Measurements from ENCODE around the gene TPRG1L.

The TPRG1L gene

DNA sequence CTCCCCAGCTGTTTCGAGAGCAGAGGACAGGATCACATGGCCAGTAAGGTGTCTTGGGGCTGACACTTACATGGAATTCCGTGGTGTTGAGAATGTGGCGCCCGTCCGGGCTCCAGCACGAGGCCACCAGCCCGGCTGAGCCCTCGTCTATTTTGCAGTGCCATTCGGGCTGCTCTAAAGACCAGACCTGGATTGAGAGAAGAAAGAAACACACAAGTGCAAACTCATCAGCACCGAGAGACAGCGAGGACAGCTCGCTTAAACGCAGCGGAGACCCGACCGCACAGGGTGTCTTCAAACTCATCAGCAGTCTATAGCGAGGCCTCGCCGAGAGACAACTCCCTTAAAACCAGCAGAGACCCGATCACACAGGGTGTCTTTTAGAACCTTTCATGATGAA, 21.8 kb downstream of the TPRG1L start:
- H3K36me3 ChIP-seq (ENCODE audit: control insufficient read depth in 1 of 2, insufficient read depth in 2 of 2, low read length in 2 of 2) = peaks cover 15 to 22% of the 10 kb centered on the region in 2 experiments
- WGBS (ENCODE audit: extremely low coverage, insufficient coverage, insufficient read length) = no CpG with 5 or more reads among the region's 20 CpGs

DNA sequence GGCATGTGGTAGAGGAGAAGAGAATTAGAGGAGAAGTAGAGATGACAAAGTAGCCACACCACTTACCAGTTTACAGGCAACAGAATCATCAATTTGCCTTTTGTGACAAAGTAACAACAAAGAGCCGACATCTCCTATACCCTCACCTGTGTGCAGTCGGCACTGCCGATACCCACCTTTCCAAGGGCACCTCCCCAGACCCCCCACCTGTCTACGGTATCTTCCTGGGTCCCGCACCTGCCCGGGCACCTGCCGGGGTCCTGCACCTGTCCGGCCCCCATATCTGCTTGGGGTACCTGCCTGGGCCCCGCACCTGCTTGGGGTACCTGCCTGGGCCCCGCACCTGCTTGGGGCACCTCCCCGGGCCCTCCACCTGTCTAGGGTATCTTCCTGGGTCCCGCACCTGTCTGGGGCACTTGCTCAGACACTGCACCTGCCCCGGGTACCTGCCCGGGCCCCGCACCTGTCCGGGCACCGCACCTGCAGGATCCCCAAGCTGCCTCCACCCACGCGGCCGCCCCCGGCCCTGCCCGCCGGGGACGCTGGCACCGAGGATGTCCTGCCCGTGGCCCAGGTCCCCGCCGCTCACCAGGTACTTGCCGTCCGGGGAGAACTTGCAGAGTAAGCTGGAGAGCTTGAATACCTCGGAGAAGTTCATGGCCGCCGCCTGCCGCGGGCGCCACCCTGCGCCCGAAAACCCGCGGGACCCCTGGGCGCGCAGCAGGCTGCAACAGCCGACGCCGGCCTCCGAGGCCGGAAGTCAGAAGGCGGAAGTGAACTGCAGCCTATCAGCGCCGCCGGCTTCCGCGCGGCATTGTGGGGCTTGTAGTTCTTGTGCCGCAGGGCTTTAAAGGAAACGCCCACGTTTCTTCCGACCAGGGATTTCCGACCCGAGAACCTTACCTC, 24.8 kb downstream of the TPRG1L start, which contains the start of gene WRAP73:
WRAP73 (minus strand) TSS at position 762 of the 906 bp plus-strand sequence; CDS start at position 658, 104 bp downstream.
- H3K14ac ChIP-seq (ENCODE audit: low read length) = peak within 1 kb of the TSS; percentile 71

More for the DNA sequence above, 21.8 kb downstream of the TPRG1L start:
- Histone ChIP-seq H2BK12ac (ENCODE audit: low read length) (no peak overlapping the region), H3K27me3 (ENCODE audit: insufficient read depth, low read length) (peaks cover 12% of the 10 kb centered on the region), H3K4me3 (ENCODE audit: low read depth, low read length) (no peak overlapping the region), H3K18ac (ENCODE audit: low read length) (no peak overlapping the region), H3K27ac (ENCODE audit: low read depth, low read length) (no peak overlapping the region), H2AFZ (ENCODE audit: insufficient read depth, low read length, poor library complexity) (no peak overlapping the region), H3K9ac (ENCODE audit: low read length) (no peak overlapping the region), H3K79me2 (ENCODE audit: control insufficient read depth, insufficient read depth, low read length, poor library complexity) (peaks cover 5% of the 10 kb centered on the region), H3K79me1 (ENCODE audit: low read length) (peaks cover 3% of the 10 kb centered on the region), H3K14ac (ENCODE audit: low read length) (no peak overlapping the region), H4K12ac (ENCODE audit: low read depth, low read length) (no peak overlapping the region), H4K8ac (ENCODE audit: low read depth, low read length) (no peak overlapping the region), H4K91ac (ENCODE audit: low read depth, low read length) (no peak overlapping the region), H3K9me3 (ENCODE audit: insufficient read depth, low read depth, low read length) (peaks cover 3% of the 10 kb centered on the region), H2AK5ac (ENCODE audit: low read length) (no peak overlapping the region), H3K4me1 (ENCODE audit: control insufficient read depth in 1 of 2, insufficient read depth in 2 of 2, low read length in 2 of 2) (peaks cover 3 to 9% of the 10 kb centered on the region in 2 experiments), H2BK5ac (ENCODE audit: low read depth, low read length, poor library complexity) (no peak overlapping the region), H2BK120ac (ENCODE audit: insufficient read depth, low read length, poor library complexity) (no peak overlapping the region), H3K4ac (ENCODE audit: low read depth, low read length) (no peak overlapping the region), H3K4me2 (ENCODE audit: low read length) (no peak overlapping the region), H3K23ac (ENCODE audit: low read length) (no peak overlapping the region)
- DNase-seq = no peak

DNA sequence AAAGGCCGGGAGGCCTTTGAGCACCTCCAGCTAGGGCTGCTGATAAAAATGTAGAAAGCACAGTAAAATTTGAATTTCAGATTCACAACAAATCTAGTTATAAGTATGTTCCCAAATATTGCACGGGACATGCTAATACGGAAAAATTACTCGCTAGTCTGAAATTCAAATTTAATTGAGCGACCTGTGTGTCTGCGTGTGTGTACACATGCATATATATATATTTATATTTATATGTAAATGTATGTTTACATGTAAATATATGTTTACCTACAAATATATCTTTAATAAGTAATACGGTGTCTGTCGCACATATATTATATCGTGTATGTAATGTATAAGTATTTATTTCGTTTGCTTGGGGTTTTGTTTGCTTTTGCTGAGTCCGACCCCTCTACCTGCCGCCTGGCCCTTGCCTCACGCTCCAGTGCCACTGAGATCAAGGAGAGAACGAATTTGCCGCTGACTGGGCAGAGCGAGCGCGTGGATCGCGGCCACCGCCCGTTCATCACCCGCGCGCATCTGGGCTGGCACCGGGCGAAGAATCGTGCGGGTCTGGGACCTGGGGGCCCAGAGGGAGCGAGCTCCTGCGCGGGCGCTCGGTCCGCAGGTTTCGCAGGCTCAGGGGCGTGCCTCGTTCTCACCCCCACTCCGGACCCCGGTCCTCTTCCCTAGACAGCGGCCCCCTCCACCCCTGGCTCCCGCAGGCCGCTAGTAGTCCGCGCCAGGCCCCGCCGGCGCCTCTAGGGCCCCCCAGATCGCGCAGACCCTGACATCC, 25.6 kb downstream of the TPRG1L start:
- Histone ChIP-seq H4K8ac (ENCODE audit: low read depth, low read length) (no peak overlapping the region), H3K9me3 (ENCODE audit: insufficient read depth, low read depth, low read length) (peaks cover 5% of the 10 kb centered on the region), H4K91ac (ENCODE audit: low read depth, low read length) (no peak overlapping the region), H2BK120ac (ENCODE audit: insufficient read depth, low read length, poor library complexity) (no peak overlapping the region), H3K4me1 (ENCODE audit: control insufficient read depth in 1 of 2, insufficient read depth in 2 of 2, low read length in 2 of 2) (peaks cover 3 to 9% of the 10 kb centered on the region in 2 experiments), H3K14ac (ENCODE audit: low read length) (no peak overlapping the region), H3K79me1 (ENCODE audit: low read length) (peaks cover 3% of the 10 kb centered on the region), H2BK12ac (ENCODE audit: low read length) (no peak overlapping the region), H2AK5ac (ENCODE audit: low read length) (no peak overlapping the region), H4K12ac (ENCODE audit: low read depth, low read length) (no peak overlapping the region), H3K27ac (ENCODE audit: low read depth, low read length) (no peak overlapping the region), H3K4ac (ENCODE audit: low read depth, low read length) (no peak overlapping the region), H3K36me3 (ENCODE audit: control insufficient read depth in 1 of 2, insufficient read depth in 2 of 2, low read length in 2 of 2) (peaks cover 10% of the 10 kb centered on the region in 2 experiments), H2AFZ (ENCODE audit: insufficient read depth, low read length, poor library complexity) (peak overlapping the region; percentile 35), H3K27me3 (ENCODE audit: insufficient read depth, low read length) (peaks cover 43% of the 10 kb centered on the region), H3K9ac (ENCODE audit: low read length) (no peak overlapping the region), H2BK5ac (ENCODE audit: low read depth, low read length, poor library complexity) (no peak overlapping the region), H3K18ac (ENCODE audit: low read length) (no peak overlapping the region), H3K79me2 (ENCODE audit: control insufficient read depth, insufficient read depth, low read length, poor library complexity) (peaks cover 5% of the 10 kb centered on the region), H3K4me3 (ENCODE audit: low read depth, low read length) (no peak overlapping the region), H3K4me2 (ENCODE audit: low read length) (peak overlapping the region; percentile 94), H3K23ac (ENCODE audit: low read length) (no peak overlapping the region)
- no CpG with 5 or more reads among the region's 50 CpGs for WGBS (ENCODE audit: extremely low coverage, insufficient coverage, insufficient read length)
- DNase-seq = no peak

More for the DNA sequence above, 24.8 kb downstream of the TPRG1L start, which contains the start of gene WRAP73:
- H4K12ac ChIP-seq (ENCODE audit: low read depth, low read length) = peak within 1 kb of the TSS; percentile 78
- no peak within 1 kb of the TSS for H3K27ac ChIP-seq (ENCODE audit: low read depth, low read length)
- H2BK5ac ChIP-seq (ENCODE audit: low read depth, low read length, poor library complexity) = no peak within 1 kb of the TSS
- peak; percentile 91 to 93 for DNase-seq
- peak within 1 kb of the TSS; percentile 10 for H2BK120ac ChIP-seq (ENCODE audit: insufficient read depth, low read length, poor library complexity)
- H3K4me2 ChIP-seq (ENCODE audit: low read length) = peak within 1 kb of the TSS; percentile 94
- peaks cover 39% of the 10 kb centered on the region for H3K27me3 ChIP-seq (ENCODE audit: insufficient read depth, low read length)
- peak within 1 kb of the TSS; percentile 54 for H3K4ac ChIP-seq (ENCODE audit: low read depth, low read length)
- H3K4me3 ChIP-seq (ENCODE audit: low read depth, low read length) = peak within 1 kb of the TSS; percentile 92
- peaks cover 5% of the 10 kb centered on the region for H3K9me3 ChIP-seq (ENCODE audit: insufficient read depth, low read depth, low read length)
- no CpG with 5 or more reads among the region's 60 CpGs for WGBS (ENCODE audit: extremely low coverage, insufficient coverage, insufficient read length)
- H2BK12ac ChIP-seq (ENCODE audit: low read length) = no peak within 1 kb of the TSS
- peaks cover 5% of the 10 kb centered on the region for H3K79me2 ChIP-seq (ENCODE audit: control insufficient read depth, insufficient read depth, low read length, poor library complexity)
- H4K8ac ChIP-seq (ENCODE audit: low read depth, low read length) = peak within 1 kb of the TSS; percentile 95
- peak within 1 kb of the TSS; percentile 42 for H3K18ac ChIP-seq (ENCODE audit: low read length)
- peak within 1 kb of the TSS; percentile 64 for H4K91ac ChIP-seq (ENCODE audit: low read depth, low read length)
- H3K23ac ChIP-seq (ENCODE audit: low read length) = peak within 1 kb of the TSS; percentile 37
- H3K36me3 ChIP-seq (ENCODE audit: control insufficient read depth in 1 of 2, insufficient read depth in 2 of 2, low read length in 2 of 2) = peaks cover 13 to 15% of the 10 kb centered on the region in 2 experiments
- peak within 1 kb of the TSS; percentile 67 for H3K9ac ChIP-seq (ENCODE audit: low read length)
- H3K79me1 ChIP-seq (ENCODE audit: low read length) = peaks cover 3% of the 10 kb centered on the region
- H2AK5ac ChIP-seq (ENCODE audit: low read length) = no peak within 1 kb of the TSS
- peaks cover 3 to 9% of the 10 kb centered on the region in 2 experiments for H3K4me1 ChIP-seq (ENCODE audit: control insufficient read depth in 1 of 2, insufficient read depth in 2 of 2, low read length in 2 of 2)
- H2AFZ ChIP-seq (ENCODE audit: insufficient read depth, low read length, poor library complexity) = peak within 1 kb of the TSS; percentile 85
